HG02571 (cell line): ENCODE results near the gene MBD1.
"Not testable (repeated sequence)": the region's sequence is repeated elsewhere in the genome, so short reads cannot be mapped to it uniquely, and the experiment has no call there.

ENCODE experiments used
- ATAC-seq: cut with Tn5 transposase; IDR thresholded peaks from one replicate; pipeline ENCODE4 v1.9.1; 2021; ENCODE audit warnings: mild to moderate bottlenecking, moderate library complexity; ENCODE audit not compliant: unreplicated experiment

The MBD1 gene

DNA sequence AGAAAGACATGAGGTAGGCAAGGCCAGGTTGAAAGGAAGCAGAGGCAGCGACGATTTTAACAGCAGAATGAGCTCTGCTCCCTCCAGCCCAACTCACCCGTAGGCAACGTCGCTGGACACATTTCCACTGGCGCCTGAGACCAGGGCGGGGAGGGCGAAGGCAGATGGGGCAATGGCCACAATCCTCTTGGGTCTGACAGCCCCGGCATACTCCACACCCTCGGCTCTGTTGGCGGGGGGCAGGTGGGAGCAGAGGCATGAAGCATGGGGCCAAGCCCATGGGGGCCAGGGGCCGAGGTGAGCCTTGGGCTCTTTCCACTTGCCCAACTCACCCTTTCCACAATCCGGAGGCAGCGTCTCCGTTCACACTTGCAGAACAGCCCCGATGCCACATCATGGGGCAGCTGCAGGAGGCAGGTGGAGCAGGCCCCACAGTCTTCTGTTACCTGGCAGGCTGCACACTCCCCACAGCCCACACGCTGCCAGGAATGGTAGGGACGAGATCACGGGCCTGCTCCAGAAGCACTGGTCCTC, 5.8 kb downstream of the MBD1 start:
- no peak for ATAC-seq

DNA sequence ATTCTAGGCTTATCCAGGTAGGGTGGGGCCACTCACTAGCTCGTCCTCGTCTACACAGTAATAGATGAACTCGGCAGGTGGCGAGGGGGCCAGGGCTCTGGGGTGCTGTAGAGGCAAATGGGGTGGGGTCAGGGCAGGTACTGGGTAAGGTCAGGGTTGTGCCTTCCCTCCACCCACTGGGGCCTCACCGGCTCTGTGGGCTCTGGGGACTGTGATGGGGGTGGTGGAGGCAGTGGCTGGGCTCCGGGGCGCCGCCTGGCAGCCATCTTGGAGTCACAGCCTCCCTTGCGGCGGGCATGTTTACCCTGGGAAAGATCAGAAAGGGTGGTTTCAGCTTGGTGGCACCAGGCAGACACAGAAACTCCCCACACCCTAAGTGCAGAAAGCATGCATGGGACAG, 6.4 kb downstream of the MBD1 start:
- ATAC-seq: no peak

GRCh38 chr18:50274044-50274442, 7.3 kb downstream of the MBD1 start:
- ATAC-seq: no peak

- ATAC-seq: no peak
Measured at GRCh38 chr18:50273203-50274043, 7.9 kb downstream of the MBD1 start.

DNA sequence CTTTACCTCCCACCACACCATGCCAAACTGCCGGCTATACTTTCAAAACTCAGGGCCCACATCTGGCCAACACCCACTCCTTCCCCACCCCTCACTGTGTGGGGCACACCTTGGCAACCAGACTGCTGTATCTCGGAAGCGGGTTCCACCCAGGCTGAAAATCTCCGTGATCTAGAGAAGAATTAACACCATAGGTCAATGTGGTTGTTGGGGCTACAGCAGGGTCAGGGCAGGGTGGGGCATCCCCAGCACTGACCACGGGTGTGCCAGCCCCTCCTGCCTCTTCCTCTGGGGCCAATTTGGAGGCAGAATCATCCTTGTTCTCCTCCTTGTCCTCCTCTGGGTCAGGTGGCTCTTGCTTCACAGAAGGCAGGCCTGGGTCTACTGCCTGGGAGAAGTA, 8.8 kb downstream of the MBD1 start:
- no peak for ATAC-seq

- ATAC-seq: peak; percentile 80
Measured at GRCh38 chr18:50268022-50268747, 13.1 kb downstream of the MBD1 start.

GRCh38 chr18:50266248-50266704, 15.0 kb downstream of the MBD1 start, which contains the start of gene CFAP53:
CFAP53 (minus strand) TSS chr18:50266495; CDS start chr18:50266404, 91 bp downstream.
- ATAC-seq: peak; percentile 64

DNA sequence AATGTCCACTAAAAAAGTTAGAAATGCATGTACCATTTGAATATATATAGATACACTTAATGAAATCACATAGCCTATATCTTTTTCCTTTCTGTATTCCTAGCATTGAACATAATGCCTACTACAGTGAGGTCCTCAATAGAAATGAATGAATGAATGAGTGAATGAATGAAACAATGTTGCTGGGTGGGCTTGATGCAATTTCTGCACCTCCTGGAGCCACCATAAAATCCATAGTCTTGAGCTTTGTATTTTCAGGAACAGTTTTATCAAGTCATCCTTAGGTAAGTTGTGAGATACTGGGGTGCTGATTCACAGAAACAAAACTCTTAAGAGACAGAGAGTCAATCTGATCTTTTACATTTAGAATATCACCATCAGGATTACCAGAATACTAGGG, 18.3 kb downstream of the MBD1 start:
- ATAC-seq: no peak

DNA sequence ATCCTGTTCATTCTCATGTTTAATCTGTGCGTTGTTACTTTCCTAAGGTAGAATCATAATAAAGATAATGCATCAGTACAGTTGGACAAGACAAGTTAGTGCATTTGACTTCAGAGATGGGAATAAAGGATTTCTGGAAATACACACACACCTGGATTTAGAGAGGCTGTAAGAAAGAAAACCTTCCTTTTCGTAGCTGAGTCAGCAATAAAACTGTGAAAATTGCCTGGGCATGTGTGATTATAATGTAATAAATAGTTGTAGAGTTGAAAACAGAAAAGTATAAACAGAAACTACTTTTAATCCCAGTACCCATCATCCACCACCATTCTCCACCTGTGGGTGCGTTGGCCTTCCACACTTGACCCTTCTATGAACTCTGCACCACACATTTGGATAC, 30.4 kb downstream of the MBD1 start:
- no peak for ATAC-seq

DNA sequence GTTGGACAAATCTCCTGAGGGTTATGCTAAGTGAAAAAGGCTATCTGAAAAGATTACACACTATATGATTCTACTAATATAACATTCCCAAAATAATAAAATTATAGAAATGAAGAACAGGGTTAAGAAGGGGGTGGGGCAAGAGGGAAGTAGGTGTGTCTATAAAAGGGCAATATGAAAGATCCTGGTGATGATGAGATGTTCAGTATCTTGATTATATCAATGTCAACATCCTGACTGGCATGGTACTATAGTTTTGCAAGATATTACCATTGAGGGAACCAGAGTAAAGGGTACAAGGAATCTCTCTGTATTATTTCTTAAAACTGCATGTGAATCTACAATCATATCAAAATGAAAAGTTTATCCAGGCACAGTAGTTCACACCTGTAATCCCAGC, 31.7 kb downstream of the MBD1 start:
- ATAC-seq: no peak

DNA sequence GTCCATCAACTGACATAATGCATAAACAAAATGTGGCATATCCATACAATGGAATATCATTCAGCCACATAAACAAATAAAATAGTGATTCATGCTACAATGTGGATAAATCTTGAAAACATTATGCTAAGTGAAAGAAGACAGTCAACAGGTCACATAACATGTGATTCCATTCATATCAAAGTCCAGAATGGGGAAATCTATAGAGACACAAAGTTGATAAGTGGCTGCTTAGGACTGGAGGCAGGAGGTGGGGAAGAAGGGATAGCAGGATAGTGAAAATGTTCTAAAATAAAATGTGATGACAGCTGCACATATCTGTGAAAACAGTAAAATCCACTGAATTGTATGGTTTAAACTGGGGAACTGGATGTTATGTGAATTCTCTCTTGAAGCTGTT, 33.8 kb downstream of the MBD1 start:
- no peak for ATAC-seq

DNA sequence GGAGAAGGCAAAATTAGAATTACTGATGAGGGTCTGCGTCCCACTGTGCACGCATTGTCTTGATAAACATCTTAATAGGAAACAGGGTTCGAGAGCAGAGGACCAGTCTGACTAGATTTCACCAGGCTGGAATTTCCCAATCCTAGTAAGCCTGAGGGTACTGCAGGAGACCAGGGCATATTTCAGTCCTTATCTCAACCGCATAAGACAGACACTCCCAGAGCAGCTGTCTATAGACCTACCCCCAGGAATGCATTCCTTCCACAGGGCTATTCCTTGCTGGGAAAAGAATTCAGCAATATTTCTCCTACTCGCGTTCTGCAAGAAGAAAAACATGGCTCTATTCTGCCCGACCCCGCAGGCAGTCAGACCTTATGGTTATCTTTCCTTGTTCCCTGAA, 39.6 kb downstream of the MBD1 start:
- not testable (repeated sequence) for ATAC-seq

DNA sequence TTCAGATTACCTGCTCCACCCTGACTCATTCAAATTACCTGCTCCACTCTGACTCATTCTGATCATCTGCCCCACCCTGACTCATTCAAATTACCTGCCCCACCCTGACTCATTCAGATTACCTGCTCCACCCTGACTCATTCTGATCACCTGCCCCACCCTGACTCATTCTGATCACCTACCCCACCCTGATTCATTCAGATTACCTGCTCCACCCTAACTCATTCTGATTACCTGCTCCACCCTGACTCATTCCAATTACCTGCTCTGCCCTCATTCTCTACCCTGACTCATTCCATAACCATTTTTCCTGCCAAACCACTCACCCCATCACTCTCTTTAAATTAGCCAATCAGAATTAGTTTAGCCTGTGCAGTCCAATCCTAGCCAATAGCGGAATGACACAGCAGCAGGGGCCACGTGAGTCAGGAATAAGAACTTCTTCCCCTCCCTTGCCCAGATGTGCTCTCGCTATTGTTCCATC, 41.2 kb downstream of the MBD1 start:
- no peak for ATAC-seq

DNA sequence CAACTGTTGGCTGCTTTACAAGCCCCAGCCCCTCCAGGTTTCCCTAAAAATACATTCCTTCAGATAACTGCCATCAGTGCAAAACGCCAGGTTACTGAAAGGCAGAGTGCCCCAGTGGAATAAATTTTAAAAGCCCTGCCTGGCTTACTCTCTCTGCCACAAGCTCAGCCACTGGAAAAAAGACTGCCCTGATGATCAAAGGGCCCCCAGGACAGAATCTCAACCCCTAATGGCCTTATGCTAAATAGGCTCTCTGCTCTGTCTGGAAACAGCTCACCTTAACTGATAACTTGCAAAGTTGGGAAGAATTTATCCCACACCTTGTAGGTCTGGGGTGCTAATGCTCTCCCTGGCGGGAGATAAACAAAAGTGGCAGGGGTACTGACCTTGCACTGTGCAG, 48.9 kb downstream of the MBD1 start:
- ATAC-seq: no peak

DNA sequence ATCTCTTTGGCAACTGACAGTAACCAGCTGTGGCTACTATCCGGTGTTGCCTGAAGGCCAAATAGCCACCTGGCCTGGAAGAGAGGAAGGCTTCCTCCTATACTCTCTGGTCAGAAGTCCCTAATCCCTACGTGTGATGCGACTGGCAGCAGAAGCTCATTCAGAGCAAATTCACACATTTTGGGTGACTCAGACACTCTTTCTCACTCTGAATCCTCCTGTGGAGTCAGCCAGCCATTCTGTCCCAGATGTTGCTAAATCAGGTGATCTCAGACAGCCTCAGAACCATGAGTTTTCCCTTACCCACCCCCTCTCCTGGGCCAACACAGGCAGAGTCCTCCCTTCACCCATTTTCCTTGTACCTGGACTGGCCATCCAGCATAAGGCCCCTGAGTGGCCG, 49.7 kb downstream of the MBD1 start:
- no peak for ATAC-seq

- ATAC-seq: not testable (repeated sequence)
Measured at GRCh38 chr18:50220249-50220648, 61.1 kb downstream of the MBD1 start.
